Epidermal melanocyte (primary cell): Measurements from ENCODE around the gene ATXN3L.

Experiments
- DNase-seq: peaks from one replicate; pipeline ENCODE4 v3.0.0; 2011; ENCODE audit warnings: low spot score; ENCODE audit not compliant: insufficient read length

Gene ATXN3L

GRCh38 chrX:13268874-13269273 is 51.0 kb downstream of the ATXN3L start:
- DNase-seq, result no peak
